HG02938 (cell line): ENCODE results near the gene PRX.
"Not testable (repeated sequence)": the region's sequence is repeated elsewhere in the genome, so short reads cannot be mapped to it uniquely, and the experiment has no call there.

Experiments used
- ATAC-seq: cut with Tn5 transposase; IDR thresholded peaks from one replicate; pipeline ENCODE4 v1.9.1; 2021; ENCODE audit warnings: mild to moderate bottlenecking, moderate library complexity; ENCODE audit not compliant: unreplicated experiment

The PRX gene

DNA sequence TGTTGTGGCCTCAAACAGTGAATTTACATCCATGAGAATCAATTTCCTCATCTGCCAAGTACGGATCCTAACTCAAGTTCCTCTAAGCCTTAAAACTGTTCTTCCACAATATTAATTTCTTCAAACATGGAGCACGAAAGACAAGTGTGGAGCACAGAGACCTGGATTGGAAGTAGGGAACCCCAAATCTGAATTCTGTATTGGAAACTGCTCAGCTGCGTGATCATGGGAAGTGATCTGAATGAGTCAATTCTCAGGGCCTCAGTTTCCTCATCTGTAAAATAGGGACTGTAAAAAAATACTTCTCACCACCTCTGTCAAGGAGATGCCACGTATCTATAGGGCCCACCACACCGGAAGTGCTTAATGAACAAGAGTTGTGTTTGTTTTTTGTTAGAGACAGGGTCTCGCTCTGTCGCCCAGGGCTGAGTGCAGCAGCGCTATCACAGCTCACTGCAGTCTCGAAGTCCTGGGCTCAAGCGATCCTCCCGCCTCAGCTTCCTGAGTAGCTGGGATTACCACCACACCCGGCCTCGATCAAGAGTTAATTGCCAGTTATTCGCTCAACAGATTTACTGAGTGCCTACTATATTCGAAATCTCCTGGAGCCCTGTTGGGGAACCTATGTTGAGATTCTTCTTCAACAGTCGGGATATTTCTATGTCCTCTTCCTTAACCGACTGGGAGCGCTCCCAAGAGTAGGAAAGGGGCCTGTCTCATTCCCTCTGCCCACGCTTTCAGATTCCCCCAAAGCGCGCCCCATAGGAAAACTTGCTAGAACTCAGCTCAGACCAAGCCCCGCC is 29.4 kb upstream of the PRX start:
- no peak for ATAC-seq

DNA sequence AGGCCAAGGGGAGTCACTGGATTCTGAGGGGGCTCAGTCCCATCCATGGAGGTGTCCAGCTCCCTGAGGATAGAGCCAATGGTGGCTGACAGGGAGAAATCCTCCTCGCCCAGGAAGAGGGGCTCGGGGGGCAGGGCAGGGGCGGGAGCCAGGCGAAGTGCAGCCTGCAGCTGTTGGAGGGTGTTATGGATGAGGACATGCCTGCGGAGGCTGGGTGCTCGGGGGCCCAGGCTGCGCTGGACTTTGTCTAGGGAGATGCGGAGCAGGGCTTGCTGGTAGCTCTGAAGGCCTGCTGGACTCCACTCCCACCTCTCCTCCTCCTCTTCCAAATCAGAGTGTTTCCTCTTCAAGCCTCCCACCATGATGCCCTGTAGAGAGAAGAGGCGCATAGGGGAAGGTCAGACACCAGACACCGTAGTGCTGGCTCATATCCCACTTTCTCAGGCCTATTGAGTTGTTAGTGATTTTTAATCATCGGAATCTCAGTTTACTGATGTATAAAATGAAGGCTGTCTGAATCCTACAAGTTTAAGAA is 28.6 kb upstream of the PRX start:
- ATAC-seq: no peak

DNA sequence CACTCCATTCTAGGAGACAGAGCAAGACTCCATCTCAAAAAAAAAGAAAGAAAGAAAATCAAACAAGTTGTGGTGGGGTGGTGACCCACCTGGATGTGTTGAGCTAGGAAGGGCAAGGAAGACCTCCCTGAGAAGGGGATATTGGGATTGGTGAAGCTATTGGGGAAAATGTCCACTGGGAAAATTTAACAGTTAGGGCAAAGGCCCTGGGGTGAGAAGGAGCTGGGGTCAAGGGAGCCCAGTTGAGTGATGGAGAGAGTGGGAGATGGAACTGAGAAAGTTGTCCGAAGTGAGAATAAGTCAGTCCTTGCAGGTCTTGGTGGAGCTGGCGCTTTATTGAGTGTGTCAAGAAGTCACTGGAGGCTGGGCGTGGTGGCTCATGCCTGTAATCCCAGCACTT is 25.1 kb upstream of the PRX start:
- no peak for ATAC-seq

DNA sequence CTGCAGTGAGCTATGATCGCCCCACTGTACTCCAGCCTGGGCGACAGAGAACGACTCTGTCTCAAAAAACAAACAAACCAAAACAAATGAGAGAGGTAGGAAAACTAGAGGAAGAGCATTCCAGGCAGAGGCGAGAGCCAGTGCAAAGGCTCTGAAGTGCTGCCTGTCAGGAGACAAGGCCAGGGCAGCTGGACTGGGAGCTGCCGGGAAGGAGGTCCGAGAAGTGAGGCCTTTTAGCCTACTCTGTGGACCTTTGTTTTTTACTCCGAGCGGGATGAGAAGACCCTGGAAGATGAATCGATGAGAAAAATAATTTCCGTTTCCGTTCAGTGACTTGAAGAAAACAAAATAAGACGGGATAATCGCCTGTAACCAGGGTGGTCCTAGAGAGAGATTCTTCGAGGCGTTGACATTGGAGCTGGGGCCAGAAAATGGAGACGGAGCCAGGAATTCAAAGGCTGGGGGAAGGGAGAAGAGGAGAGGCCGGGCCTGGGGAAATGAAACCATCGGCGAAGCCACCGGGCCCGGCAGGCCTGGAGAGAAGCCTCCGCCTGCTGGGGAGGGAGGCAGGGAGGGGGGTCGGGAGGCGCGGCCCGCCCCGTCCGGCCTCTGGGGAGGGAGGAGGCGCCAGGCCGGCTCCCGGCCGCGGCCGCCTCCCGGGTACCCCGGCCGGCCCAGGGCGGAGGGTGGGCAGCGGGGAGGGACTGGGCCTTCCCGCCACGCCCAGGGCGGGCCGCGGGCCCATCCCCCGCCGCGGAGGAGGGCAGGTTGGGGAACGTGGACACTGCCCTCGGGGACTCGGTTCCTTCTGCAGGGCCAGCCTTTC is 20.4 kb upstream of the PRX start:
- ATAC-seq: no peak

DNA sequence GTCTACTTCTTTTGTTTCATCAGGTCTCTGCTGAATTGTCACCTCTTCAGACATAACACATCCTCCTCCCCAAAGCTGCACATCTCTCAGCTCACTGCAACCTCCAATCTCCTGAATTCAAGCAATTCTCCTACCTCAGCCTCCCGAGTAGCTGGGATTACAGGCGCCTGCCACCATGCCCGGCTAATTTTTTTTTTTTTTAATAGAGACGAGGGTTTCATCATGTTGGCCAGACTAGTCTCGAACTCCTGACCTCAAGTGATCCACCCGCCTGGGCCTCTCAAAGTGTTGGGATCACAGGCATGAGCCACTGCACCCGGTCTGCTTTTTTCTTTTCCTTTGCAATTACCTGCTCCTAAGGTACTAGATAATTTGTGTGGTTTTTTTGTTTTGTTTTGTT is 19.6 kb upstream of the PRX start:
- ATAC-seq: not testable (repeated sequence)

DNA sequence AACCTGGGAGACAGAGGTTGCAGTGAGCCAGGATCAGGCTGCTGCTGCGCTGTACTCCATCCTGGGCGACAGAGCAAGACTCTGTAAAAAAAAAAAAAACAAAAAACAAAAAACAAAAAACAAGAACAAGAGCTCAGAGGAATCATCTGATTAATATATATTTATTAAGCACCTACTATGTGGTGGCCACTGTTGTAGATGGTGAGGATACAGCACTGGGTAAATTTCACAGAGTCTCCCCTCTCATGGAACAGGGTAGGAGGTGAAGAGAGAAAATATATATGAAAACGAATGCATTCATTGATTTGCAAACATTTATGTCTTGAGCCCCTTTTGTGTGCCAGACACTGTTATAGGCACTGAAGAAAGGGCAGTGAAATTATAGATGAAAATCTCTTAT is 18.5 kb upstream of the PRX start:
- no peak for ATAC-seq

DNA sequence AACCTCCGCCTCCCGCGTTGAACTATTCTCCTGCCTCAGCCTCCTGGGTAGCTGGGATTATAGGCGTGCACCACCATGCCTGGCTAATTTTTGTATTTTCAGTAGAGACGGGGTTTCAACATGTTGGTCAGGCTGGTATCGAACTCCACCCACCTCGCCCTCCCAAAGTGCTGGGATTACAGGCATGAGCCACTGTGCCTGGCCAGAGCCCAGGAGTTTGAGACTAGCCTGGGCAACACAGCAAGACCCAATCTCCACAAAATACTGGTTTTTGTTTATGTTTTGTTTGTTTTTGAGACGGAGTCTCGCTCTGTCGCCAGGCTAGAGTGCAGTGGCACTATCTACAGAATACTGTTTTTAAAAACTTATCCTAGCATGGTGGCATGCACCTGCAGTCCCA is 17.1 kb upstream of the PRX start:
- ATAC-seq: not testable (repeated sequence)

DNA sequence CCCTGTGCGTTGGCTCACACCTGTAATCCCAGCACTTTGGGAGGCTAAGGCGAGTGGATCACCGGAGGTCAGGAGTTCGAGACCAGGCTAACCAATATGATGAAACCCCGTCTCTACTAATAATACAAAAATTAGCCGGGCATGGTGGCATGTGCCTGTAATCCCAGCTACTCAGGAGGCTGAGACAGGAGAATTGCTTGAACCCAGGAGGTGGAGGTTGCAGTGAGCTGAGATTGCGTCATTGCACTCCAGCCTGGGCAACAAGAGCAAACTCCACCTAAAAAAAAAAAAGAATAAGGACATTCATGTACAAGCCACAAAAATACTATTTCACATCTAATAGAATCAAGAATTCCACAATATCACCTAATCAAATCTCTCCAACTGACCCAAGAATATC is 15.0 kb upstream of the PRX start:
- ATAC-seq: not testable (repeated sequence)

DNA sequence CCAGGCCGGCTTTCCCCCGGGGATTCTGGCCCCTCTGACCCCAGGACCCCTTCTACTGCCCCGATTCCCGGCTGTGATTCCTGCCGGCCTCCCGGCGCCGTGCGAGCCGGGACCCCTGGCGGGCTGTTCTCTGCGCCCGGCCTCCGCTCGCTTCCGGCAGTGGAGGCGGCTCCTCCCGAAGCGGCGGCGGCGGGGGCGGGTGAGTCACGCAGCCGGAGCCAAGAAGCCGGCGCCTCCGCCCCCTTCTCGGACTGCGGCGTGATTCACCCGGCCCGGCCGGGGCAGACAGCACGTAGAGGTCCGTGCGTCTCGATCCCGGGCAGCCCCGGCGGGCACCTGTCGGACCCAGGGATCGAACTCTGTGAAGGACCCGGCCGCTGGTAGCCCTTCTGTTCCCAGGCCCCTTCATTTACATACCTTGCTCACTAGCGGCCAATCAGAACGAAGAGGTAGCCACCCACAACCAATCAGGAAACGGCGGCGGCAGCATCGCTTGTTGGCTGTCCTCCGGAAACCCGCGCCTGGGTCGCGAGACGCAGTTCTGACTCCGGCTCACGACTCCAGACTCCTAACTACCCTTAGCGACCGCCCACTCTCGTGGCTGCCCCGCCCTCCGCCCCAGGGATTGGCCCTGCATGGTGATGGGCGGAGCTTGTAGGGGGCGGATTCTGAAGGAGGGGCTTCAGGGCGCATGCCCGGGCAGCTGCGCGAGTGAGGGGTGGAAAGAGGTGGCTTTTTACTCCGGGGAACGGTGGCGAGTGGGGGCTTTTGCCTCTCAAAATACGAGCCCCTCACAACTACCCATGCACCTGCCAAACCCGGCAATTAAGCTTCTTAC is 12.5 kb upstream of the PRX start, which contains the start of gene SERTAD1:
TSS of gene SERTAD1 (minus strand) at position 543 of the 838 bp plus-strand sequence. CDS start 2,446 bp downstream, outside the sequence.
- ATAC-seq: peak; percentile 78

DNA sequence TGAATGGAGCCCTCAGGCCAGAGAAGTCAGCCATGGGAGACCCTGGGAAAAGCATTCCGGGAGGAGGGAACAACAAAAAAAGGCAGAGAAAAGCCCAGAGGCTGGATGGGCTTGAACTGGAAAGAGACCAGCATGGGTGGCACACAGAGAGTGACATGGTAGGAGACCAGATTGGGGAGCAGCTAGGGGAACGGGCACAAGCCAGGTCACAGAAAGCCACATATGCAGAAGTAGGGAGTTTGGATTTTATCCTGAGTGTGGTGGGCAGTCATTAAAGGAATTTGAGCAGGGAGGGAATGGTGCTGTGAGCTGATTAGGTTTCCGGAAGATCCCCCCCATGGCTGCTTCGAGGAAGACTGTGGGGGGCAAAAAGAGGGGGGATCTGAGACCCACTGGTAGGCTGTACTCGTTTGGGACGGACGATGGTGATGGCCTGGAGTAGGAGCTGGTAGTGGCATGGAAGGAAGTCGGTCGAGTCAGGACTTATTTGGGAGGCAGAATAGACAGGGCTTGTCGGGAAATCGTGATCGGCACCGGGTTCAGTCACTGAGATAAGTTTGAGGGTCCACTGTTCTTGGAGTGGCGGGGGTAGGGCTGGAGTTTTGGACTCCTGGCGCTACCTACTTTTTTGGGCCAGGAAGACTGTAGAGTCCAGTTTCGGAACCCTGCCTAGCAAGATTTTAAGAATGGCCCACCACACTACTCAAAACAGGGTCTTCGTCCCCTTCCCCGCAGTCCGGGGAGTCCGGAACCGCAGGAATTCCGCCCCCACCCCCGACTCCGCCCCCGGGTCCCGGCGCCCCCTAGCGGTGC is 11.7 kb upstream of the PRX start:
- no peak for ATAC-seq

DNA sequence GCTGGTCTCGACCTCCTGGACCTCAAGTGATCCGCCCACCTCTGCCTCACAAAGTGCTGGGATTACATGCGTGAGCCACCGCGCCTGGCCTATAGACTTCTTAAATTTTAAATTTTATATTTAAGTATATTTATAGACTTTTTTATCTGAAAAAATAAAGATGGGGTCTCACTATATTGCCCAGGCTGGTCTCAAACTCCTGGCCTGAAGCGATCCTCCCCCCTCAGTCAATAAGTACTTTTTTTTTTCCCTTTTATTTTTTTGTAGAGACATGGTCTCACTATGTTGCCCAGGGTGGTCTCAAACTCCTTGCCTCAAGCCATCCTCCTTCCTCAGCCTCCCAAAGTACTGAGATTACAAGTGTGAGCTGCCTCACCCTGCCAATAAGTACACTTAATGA is 10.8 kb upstream of the PRX start:
- no peak for ATAC-seq

DNA sequence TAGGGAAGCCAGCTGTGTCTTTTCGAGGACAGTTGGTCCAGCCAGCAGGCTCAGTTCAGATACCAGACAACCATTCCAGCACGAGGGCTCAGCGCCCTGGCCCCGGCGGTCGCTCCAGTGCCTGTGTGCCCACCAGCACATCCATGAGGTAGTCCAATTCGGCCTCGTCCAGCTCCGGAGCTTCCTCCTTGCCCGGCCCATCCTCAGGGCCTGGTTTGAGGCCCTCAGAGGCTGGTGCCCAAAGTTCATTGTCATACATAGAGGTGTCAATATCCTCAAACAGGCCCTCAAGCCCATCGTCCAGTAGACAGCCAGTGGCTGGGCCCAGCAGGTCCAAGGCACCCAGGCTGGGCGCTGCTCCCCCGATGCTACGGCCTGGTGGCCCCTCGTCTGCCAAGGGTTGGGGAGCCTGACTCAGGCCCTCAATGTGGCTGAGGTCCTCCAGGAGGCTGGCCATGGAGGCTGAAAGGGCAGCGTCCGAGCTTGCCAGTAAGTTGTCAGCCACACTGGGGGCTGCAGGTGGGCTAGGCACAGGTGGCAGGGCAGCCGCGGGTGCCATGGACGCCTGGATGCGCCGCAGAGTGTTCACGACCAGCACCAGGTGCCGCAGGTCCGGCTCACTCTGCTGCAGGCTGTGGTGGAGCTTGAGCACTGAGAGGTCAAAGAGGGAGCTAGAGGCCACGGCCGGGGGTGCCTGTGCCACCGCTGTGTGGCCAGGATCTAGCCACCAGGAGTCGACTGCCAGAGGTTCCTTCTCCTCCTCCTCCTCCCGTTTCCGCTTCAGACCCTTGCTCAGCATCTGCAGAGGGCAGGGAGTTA is 9.8 kb upstream of the PRX start:
- no peak for ATAC-seq

DNA sequence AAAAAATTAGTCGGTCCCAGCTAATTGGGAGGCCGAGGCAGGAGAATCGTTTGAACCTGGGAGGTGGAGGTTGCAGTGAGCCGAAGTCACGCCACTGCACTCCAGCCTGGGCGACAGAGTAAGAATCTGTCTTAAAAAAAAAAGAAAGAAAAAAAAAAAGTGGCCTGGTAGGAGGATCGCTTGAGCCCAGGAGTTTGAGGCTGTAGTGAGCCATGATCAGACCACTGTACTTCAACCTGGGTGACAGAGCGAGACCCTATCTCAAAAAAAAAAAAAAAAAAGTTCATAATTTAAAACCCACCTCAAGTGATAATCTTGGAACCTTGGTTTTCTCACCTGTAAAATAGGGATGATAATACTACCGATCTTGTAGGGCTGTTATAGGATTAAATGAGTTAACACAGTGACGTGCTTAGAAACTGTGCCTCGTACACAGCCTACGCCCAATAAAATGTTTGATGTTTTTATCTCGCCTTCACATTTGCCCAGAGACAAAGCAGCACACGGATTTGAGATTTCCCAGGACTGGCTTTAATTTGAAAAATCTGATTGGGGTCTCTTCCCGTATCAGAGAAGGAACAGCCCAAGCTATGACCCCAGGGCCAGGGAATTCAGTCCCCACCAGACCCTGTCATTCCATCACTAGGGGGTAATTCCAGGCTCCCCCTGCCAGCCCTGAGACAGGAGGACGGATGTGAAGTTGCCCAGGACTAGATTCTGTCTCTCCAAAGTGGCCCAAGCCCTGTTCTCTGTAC is 9.0 kb upstream of the PRX start:
- no peak for ATAC-seq

DNA sequence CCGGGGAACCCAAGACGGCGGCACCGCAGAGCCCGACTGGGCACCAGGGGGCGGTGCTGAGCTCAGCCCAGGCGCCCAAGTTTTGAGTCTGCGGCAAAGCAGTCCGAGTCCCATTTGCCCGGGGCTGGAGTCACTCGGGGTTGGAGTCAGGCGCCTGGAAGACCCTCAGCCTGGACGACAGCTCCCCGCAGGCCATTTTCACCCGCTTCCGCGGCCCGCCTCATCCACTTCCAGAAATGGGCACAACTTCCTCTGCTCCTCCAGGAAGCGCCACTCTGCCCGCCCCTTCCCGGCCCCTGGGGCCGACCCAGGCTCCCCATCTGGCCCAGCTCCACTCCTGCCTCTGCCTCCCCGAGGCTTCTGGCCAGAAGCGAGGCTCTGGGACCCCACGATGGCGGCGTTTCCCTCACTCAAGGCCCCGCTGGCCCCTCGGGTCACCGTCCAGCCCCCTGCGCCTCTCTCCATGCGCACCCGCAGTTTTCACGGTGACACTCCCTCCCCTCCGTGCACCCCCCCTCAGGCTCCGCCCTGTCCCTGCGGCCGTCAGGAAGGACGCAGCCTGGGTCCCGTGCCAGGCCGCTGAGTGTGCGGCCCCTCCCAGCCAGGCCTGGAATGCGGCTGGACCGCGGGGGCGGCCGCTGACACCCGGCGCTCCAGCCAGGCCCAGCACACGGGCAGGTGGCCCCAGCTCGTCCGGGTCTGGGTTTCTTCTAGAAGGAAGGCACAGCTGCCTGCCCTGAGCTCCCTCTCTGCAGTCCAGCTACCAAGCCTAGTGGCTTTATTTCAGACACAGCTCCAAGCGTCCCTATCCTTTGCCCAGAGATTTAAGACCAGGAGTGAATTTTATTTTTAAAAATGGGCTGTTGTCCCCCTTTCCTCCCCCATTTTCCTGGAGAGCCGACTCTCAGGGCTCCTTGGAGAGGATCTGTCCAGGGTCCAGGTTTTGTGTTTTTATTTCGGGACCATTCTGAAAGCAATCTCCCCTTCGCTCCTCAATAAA is 7.9 kb upstream of the PRX start:
- no peak for ATAC-seq

DNA sequence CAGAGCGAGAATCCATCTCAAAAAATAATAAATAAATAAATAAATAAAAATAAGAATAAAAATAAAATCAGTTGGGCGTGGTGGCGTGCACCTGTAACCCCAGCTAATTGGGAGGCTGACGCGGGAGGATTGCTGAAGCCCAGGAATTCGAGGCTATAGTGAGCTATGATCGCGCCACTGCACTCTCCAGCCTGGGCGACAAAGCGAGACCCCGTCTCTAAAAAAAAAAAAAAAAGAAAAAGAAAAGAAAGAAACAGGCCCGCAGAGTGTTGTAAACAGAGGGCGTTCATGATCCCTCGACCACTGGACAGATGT is 7.2 kb upstream of the PRX start:
- no peak for ATAC-seq

DNA sequence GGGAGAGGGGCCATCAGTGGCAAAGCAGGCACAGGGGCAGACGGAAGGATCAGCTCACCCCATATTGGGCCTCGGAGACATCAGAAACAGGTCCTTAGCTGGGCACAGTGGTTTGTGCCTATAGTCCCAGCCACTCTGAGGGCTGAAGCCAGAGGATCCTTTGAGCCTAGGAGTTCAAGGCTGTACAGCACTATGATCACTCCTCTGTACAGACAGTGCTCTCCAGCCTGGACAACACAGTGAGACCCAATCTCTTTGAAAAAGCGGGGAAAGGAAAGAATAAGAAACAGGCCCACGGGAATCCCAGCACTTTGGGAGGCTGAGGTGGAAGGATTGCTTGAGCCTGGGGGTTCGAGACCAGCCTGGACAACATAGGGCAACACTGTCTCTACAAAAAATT is 6.6 kb upstream of the PRX start:
- no peak for ATAC-seq

DNA sequence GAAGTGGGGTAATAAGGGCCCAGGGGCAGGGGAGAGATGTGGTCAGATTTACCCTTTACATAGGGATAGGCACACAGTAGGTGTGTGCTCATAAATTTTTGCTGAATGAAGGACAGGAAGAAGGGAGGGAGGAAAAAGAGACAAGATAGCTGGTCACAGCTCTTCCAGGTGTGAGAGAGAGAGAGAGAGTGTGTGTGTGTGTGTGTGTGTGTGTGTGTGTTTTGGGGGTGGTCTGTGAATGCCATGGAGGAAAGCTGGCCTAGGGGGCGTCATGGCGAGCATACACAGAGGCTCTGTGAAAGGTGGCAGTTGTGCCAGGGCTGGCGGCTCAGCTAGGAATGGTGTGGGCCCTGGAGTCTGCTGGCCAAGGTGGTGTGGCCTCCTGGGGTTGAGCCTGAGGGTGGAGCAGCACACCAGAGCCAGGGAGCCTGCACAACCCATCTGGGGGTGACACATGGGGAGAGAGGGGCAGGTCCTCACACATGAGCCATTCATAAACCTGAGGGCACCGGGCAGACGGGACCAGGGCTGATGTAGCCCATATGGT is 6.0 kb upstream of the PRX start:
- ATAC-seq: no peak
